Upper lobe of left lung (tissue), 4 donors: ENCODE measurements around the gene FOXP1.

Experiments
- EP300 ChIP-seq, 4 donors: sonication (generic); formaldehyde crosslinking; IDR thresholded peaks; one replicate each; pipeline ENCODE4 v1.5.1; 2017; ENCODE audit warnings: antibody characterized with exemption in 4 of 4, control low read depth in 2 of 4
- TF ChIP-seq, protein P1 (sequence below), 6 experiments: fragments of 450-650 bp in 4 of 6; fragments of 200-600 bp in 2 of 6; sonication (generic) in 2 of 6; IDR thresholded peaks; one replicate each; pipeline ENCODE4 v1.5.1; 2016 to 2019; ENCODE audit warnings: antibody characterized with exemption in 6 of 6

DNA sequence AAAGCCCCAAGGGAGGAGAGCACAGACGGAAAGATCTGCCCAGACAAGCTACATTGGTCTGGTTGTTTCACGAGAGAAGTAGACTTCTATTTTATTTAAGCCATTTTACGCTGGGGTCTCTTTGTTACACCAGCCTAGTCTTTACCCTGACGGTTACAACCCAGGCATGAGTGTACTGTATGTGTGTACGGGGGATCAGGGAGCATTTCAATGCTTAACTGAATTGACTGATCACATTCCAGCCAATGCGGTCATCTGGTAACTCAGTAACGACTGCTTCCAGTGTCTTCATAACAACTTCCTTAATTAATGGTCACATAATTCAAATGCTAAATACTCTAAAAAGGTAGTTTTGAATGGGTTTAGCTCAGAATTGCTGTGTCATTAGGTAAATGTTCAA lies 288.6 kb downstream of the FOXP1 start:
- TF ChIP-seq, protein P1, sequence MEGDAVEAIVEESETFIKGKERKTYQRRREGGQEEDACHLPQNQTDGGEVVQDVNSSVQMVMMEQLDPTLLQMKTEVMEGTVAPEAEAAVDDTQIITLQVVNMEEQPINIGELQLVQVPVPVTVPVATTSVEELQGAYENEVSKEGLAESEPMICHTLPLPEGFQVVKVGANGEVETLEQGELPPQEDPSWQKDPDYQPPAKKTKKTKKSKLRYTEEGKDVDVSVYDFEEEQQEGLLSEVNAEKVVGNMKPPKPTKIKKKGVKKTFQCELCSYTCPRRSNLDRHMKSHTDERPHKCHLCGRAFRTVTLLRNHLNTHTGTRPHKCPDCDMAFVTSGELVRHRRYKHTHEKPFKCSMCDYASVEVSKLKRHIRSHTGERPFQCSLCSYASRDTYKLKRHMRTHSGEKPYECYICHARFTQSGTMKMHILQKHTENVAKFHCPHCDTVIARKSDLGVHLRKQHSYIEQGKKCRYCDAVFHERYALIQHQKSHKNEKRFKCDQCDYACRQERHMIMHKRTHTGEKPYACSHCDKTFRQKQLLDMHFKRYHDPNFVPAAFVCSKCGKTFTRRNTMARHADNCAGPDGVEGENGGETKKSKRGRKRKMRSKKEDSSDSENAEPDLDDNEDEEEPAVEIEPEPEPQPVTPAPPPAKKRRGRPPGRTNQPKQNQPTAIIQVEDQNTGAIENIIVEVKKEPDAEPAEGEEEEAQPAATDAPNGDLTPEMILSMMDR (IDR thresholded peaks at IDR 0.05) = no peak
- TF ChIP-seq EP300 (IDR thresholded peaks at IDR 0.05) = no peak
